GM08714 (cell line): Measurements from ENCODE around the gene ATAD5.
"Not testable (repeated sequence)": the region's sequence is repeated elsewhere in the genome, so short reads cannot be mapped to it uniquely, and the experiment has no call there.

ENCODE experiments used
- H3K4me3 ChIP-seq: fragments of 200-500 bp; sonication (Bioruptor generic); 2 replicates; pipeline ENCODE4 v1.5.1; 2014; ENCODE audit warnings: mild to moderate bottlenecking, low read length, inconsistent platforms
- ZNF274 ChIP-seq: IDR thresholded peaks from 2 replicates; pipeline ENCODE4 v1.6.1; 2012; ENCODE audit warnings: mild to moderate bottlenecking, low read depth, low read length

Gene ATAD5

GRCh38 chr17:30838202-30838807 lies 6.5 kb downstream of the ATAD5 start:
- TF ChIP-seq ZNF274: no peak
- H3K4me3 ChIP-seq: no peak overlapping the region

DNA sequence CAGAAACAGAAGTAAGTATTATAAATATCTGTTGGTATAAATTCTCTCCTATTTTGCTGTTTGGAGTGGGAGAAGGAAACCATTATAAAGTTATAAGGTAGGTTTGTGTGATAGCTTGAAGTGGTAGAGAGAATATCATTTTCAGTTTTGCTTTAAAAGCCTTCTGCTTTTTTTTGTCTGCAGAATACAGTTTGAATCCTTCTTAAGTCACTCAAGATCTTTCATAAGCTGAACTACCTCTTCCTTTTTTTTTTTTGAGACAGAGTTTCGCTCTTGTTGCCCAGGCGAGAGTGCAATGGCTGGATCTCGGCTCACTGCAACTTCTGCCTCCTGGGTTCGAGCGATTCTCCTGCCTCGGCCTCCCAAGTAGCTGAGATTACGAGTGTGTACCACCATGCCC lies 9.0 kb downstream of the ATAD5 start:
- no peak for TF ChIP-seq ZNF274
- H3K4me3 ChIP-seq: no peak overlapping the region

GRCh38 chr17:30848021-30848420 lies 16.3 kb downstream of the ATAD5 start:
- TF ChIP-seq ZNF274: no peak
- no peak overlapping the region for H3K4me3 ChIP-seq

GRCh38 chr17:30854146-30854545 lies 22.4 kb downstream of the ATAD5 start:
- TF ChIP-seq ZNF274: no peak
- H3K4me3 ChIP-seq: no peak overlapping the region

GRCh38 chr17:30858556-30859250 lies 26.9 kb downstream of the ATAD5 start:
- no peak overlapping the region for H3K4me3 ChIP-seq
- TF ChIP-seq ZNF274: no peak

GRCh38 chr17:30864636-30865035 lies 32.9 kb downstream of the ATAD5 start:
- H3K4me3 ChIP-seq: no peak overlapping the region
- no peak for TF ChIP-seq ZNF274

DNA sequence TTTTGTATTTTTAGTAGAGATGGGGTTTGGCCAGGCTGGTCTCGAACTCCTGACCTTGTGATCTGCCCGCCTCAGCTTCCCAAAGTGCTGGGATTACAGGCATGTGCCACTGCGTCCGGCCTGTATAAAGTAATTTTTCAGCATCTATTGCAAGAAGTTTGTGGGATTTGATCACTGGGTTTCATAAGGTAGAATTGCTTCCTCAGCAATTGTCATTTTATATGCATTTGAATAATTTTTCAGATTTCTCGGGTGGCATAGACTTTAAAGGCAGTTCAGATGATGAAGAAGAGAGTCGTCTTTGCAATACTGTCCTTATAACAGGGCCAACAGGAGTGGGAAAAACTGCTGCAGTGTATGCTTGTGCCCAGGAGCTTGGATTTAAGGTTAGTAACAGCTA lies 37.2 kb downstream of the ATAD5 start:
- no peak for TF ChIP-seq ZNF274
- no peak overlapping the region for H3K4me3 ChIP-seq

DNA sequence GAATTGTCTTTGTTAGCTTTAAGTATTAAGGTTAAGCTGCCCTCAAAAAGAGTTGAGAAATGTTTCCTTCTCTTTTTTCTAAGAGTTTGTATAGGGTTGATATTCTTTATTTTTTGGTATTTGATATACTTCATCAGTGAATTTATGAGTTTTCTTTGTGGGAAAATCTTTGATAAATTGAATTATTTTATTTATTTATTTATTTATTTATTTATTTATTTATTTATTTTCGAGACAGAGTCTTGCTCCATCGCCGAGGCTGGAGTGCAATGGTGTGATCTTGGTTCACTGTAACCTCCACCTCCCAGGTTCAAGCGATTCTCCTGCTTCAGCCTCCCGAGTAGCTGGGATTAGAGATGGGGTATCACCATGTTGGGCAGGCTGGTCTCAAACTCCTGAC lies 54.4 kb downstream of the ATAD5 start:
- no peak for TF ChIP-seq ZNF274
- no peak overlapping the region for H3K4me3 ChIP-seq

- TF ChIP-seq ZNF274: no peak
- no peak overlapping the region for H3K4me3 ChIP-seq
These were observed 62.5 kb downstream of the ATAD5 start for GRCh38 chr17:30894236-30894635.

GRCh38 chr17:30897311-30897710 lies 65.5 kb downstream of the ATAD5 start:
- H3K4me3 ChIP-seq: no peak overlapping the region
- no peak for TF ChIP-seq ZNF274

DNA sequence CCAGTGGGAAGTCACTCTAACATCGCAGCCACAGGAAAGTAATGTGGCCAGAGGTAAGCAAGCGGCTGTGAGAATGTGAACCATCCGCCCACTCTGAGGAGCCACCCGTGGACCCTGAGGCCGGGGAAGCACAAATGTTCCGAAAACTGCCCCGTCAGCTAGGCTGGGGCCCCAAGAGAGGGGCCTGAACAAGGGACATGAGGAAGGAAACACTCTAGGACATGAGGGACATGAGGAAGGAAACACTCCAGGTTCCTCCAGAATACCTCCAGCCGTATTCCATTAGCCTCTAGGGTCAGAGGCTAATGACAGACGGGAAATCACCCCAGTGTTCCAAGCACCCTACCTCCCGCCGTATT lies 74.0 kb downstream of the ATAD5 start:
- peak overlapping the region; percentile 93 for H3K4me3 ChIP-seq
- no peak for TF ChIP-seq ZNF274

DNA sequence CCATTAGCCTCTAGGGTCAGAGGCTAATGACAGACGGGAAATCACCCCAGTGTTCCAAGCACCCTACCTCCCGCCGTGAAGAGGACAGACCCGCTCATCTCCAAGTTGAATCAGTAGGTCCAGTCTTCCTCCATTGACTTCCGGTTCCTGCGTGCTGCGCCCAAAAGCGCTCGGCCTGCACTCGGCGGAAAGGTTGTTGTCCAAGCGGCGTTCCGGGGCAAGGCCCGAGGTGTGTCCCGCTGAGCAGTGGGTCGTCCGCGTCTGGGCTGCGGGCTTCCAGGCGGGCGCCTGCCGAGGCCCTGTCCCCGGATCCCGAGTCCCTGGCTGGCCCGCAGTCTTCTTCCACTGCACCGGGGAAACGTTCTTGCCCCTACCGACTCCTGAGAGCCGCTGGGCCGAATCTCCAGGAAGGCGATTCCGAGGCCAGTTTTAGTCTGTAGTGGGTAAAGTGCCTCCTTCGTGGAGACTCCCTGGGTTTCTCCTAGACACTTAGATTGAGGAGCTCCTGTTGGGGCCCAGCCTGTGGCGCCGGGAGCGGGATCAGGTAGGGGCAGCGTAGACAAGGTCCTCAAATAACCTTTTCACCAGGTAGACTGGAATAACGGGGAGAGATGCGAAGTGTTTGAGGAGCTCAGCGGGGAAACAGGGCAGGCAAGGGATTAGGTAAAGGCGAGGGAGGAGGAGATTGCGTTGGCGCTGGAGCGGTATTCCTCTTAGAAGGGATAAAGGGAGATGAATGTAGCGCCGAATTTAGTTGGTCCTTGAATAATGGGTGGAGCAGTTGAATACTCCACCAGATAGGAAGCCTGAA lies 74.5 kb downstream of the ATAD5 start, which contains the start of gene TEFM:
Gene TEFM (minus strand): TSS at position 138 of the 811 bp plus-strand sequence. CDS start 40 bp downstream, at position 98.
- TF ChIP-seq ZNF274: no peak

DNA sequence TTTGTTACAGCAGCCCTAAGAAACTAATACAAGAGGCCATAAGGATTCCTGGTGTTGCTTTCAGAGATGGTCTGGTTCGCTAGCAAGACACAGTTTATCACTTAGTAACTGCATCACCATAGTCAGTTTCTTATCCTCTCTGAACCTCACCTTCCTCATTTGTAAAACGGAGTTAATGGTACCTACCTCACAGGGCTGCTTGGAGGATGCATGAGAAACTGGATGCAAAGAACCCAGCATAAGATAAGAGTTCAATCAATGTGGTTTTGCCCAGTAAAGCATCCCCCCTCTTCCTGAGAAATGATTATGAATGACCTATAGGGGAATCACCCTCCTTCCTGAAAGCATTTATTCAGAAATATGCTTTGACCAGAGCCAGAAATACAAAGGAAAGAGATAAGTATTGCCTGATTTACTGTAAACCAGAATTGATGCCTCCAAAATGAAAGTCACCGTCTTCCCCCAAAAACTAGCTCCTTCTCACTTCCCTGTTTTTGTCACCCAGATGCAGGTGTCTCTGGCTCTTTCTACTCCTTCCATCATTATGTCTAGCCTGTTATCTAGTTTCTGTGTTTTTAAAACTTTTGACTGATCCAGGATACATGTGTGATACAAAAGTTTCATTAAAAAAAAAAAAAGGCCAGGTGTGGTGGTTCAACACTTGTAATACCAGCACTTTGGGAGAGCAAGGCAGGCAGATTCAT lies 77.1 kb downstream of the ATAD5 start:
- no peak for TF ChIP-seq ZNF274
- no peak overlapping the region for H3K4me3 ChIP-seq

More for the DNA sequence above, 74.5 kb downstream of the ATAD5 start, which contains the start of gene TEFM:
- H3K4me3 ChIP-seq: peak within 1 kb of the TSS; percentile 93

GRCh38 chr17:30910151-30910550 lies 78.4 kb downstream of the ATAD5 start:
- H3K4me3 ChIP-seq: not testable (repeated sequence)

GRCh38 chr17:30913955-30914354 lies 82.2 kb downstream of the ATAD5 start:
- H3K4me3 ChIP-seq: no peak overlapping the region
- no peak for TF ChIP-seq ZNF274
